Measurements from ENCODE around the gene SEMA6D.

Gene SEMA6D

GRCh38 chr15:47756872-47757271, 39.6 kb downstream of the SEMA6D start:
- TF ChIP-seq, protein P1, sequence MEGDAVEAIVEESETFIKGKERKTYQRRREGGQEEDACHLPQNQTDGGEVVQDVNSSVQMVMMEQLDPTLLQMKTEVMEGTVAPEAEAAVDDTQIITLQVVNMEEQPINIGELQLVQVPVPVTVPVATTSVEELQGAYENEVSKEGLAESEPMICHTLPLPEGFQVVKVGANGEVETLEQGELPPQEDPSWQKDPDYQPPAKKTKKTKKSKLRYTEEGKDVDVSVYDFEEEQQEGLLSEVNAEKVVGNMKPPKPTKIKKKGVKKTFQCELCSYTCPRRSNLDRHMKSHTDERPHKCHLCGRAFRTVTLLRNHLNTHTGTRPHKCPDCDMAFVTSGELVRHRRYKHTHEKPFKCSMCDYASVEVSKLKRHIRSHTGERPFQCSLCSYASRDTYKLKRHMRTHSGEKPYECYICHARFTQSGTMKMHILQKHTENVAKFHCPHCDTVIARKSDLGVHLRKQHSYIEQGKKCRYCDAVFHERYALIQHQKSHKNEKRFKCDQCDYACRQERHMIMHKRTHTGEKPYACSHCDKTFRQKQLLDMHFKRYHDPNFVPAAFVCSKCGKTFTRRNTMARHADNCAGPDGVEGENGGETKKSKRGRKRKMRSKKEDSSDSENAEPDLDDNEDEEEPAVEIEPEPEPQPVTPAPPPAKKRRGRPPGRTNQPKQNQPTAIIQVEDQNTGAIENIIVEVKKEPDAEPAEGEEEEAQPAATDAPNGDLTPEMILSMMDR (IDR thresholded peaks at IDR 0.05; ENCODE audit: low read depth, low read length), result no peak
- no peak for DNase-seq
- no peak overlapping the region for H3K4me3 ChIP-seq (ENCODE audit: low read depth, low read length)
- no peaks in the 10 kb centered on the region for H3K36me3 ChIP-seq
- H3K27me3 ChIP-seq, result no peaks in the 10 kb centered on the region
- peaks cover 2% of the 10 kb centered on the region; the same call in 1 of the 2 replicates for H3K9me3 ChIP-seq
- peaks cover 10% of the 10 kb centered on the region for H3K4me1 ChIP-seq

DNA sequence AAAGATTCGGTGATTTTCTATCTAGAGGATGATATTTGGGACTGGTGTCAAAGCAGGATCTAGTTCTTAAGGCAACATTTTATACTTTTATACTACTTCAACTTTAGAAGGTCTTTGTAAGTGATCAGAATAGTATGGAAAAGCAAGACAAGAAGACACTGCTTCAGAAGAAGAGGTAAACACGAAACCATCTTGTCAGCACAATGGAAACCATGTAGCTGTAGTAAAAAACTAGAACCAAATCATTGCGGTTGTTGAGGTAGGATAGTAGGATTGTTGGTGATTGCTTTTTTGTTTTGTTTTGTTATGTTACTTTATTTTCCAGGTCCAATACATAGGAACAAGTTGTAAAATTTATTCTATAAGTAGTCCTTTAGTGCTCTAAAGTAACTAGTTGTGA, 40.0 kb downstream of the SEMA6D start:
- H3K4me3 ChIP-seq (ENCODE audit: low read depth, low read length), result no peak overlapping the region
- H3K36me3 ChIP-seq, result no peaks in the 10 kb centered on the region
- H3K9me3 ChIP-seq, result peaks cover 2% of the 10 kb centered on the region; the same call in 1 of the 2 replicates
- no peak for DNase-seq
- H3K4me1 ChIP-seq, result peaks cover 10% of the 10 kb centered on the region
- H3K27me3 ChIP-seq, result no peaks in the 10 kb centered on the region
- TF ChIP-seq, protein P1 (IDR thresholded peaks at IDR 0.05; ENCODE audit: low read depth, low read length), result no peak

GRCh38 chr15:47762621-47763020, 45.3 kb downstream of the SEMA6D start:
- TF ChIP-seq, protein P1 (IDR thresholded peaks at IDR 0.05; ENCODE audit: low read depth, low read length), result no peak
- Histone ChIP-seq H3K9me3 (no peaks in the 10 kb centered on the region), H3K4me1 (peaks cover 10% of the 10 kb centered on the region), H3K4me3 (ENCODE audit: low read depth, low read length) (no peak overlapping the region), H3K27me3 (no peaks in the 10 kb centered on the region), H3K36me3 (no peaks in the 10 kb centered on the region)
- DNase-seq, result no peak

DNA sequence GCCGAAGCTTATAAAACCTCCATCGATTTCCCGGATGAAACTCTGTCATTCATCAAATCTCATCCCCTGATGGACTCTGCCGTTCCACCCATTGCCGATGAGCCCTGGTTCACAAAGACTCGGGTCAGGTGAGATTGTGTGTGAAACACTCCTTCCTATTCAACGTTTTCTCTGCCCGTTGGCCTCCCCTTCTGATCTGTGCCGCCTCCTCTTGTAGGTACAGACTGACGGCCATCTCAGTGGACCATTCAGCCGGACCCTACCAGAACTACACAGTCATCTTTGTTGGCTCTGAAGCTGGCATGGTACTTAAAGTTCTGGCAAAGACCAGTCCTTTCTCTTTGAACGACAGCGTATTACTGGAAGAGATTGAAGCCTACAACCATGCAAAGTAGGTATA, 47.4 kb downstream of the SEMA6D start:
- TF ChIP-seq, protein P1 (IDR thresholded peaks at IDR 0.05; ENCODE audit: low read depth, low read length), result no peak
- H3K36me3 ChIP-seq, result no peaks in the 10 kb centered on the region
- DNase-seq, result no peak
- H3K4me3 ChIP-seq (ENCODE audit: low read depth, low read length), result no peak overlapping the region
- no peaks in the 10 kb centered on the region for H3K27me3 ChIP-seq
- no peaks in the 10 kb centered on the region for H3K9me3 ChIP-seq
- peaks cover under 1% of the 10 kb centered on the region; the same call in 1 of the 2 replicates for H3K4me1 ChIP-seq

DNA sequence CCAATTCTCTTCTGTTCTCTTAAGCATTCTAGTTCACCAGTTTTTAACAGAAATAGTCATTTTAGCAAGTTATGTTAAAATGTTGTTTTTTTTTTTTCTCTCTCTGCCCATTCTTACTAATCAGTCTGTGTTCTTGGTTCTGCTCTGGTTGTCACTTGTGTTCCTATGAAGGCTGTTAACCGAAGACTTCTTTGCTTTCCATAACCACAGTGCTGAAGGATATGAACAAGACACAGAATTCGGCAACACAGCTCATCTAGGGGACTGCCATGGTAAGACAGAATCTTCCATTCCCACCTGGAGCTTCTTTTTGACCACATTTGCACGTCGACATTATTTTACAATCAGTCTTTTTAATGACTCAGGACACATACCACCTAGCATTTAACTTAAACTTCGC, 49.1 kb downstream of the SEMA6D start:
- no peaks in the 10 kb centered on the region for H3K36me3 ChIP-seq
- no peak for DNase-seq
- H3K9me3 ChIP-seq, result no peaks in the 10 kb centered on the region
- H3K27me3 ChIP-seq, result no peaks in the 10 kb centered on the region
- H3K4me3 ChIP-seq (ENCODE audit: low read depth, low read length), result no peak overlapping the region
- H3K4me1 ChIP-seq, result no peaks in the 10 kb centered on the region
- TF ChIP-seq, protein P1 (IDR thresholded peaks at IDR 0.05; ENCODE audit: low read depth, low read length), result no peak

DNA sequence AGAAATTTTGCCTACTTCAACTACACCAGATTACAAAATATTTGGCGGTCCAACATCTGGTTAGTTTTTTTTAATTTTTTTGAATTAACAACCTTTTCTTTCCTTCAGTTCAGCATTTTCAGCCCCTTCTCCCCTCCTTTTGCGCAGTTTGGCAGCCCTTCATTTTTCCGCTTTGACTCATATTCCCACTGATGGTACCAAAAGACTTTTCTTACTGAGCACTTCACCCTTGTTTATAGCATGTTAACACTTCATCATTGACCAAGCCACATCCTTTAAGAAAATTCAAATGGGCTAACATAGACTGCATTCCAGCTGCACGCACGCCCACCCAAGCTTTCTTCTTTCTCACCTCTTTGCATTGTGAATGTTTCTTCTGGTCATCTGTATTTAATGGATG, 49.7 kb downstream of the SEMA6D start:
- TF ChIP-seq, protein P1 (IDR thresholded peaks at IDR 0.05; ENCODE audit: low read depth, low read length), result no peak
- H3K4me3 ChIP-seq (ENCODE audit: low read depth, low read length), result no peak overlapping the region
- DNase-seq, result no peak
- no peaks in the 10 kb centered on the region for H3K27me3 ChIP-seq
- H3K4me1 ChIP-seq, result no peaks in the 10 kb centered on the region
- no peaks in the 10 kb centered on the region for H3K36me3 ChIP-seq
- no peaks in the 10 kb centered on the region for H3K9me3 ChIP-seq
